Activated T-helper 17 cell treated with anti-CD3 and anti-CD28 coated beads, Interleukin-2, amount 50 U/mL, for 72 hours (primary cell): ENCODE results near the gene MAPK1. TPM values are rescaled to one million over a fixed set of nuclear protein-coding genes. Genes with fewer than 3 reads are reported as not detected.
"Not testable (repeated sequence)": the region's sequence is repeated elsewhere in the genome, so short reads cannot be mapped to it uniquely, and the experiment has no call there.

Source experiments
- ATAC-seq: fragments of 150-1000 bp; cut with Tn5 transposase; replicated peaks from 2 replicates; pipeline ENCODE4 v1.10.0; 2021; ENCODE audit warnings: mild to moderate bottlenecking, moderate library complexity
- H3K27ac Mint-ChIP-seq: one replicate; pipeline ENCODE4 v1.8.0; 2022; ENCODE audit warnings: mixed read lengths
- H3K27me3 Mint-ChIP-seq: one replicate; pipeline ENCODE4 v1.8.0; 2022; ENCODE audit warnings: mixed read lengths
- H3K36me3 Mint-ChIP-seq: one replicate; pipeline ENCODE4 v1.8.0; 2022; ENCODE audit warnings: low read depth, mild to moderate bottlenecking, mixed read lengths
- H3K4me1 Mint-ChIP-seq: one replicate; pipeline ENCODE4 v1.8.0; 2022; ENCODE audit warnings: mixed read lengths
- H3K4me3 Mint-ChIP-seq: one replicate; pipeline ENCODE4 v1.8.0; 2022; ENCODE audit warnings: mild to moderate bottlenecking, mixed read lengths
- H3K9me3 Mint-ChIP-seq: one replicate; pipeline ENCODE4 v1.8.0; 2022; ENCODE audit warnings: mixed read lengths
- total RNA-seq, 2 donors: library from RNA; stranded (reverse); gene quantifications; one replicate each; pipeline ENCODE4 v1.2.3, GENCODE V29; 2022

The MAPK1 gene
- total RNA-seq, 2 donors from 2014 or later = 48.6 to 70.7 TPM

- ATAC-seq = peak; percentile 83
- Mint-ChIP-seq H3K36me3 (peaks cover 88% of the 10 kb centered on the region), H3K4me1 (peaks cover 13% of the 10 kb centered on the region), H3K27ac (no peak overlapping the region), H3K9me3 (no peaks in the 10 kb centered on the region), H3K27me3 (no peaks in the 10 kb centered on the region), H3K4me3 (no peak overlapping the region)
Observed at GRCh38 chr22:21802056-21802455, 65.4 kb downstream of the MAPK1 start.

- not testable (repeated sequence) for H3K9me3 Mint-ChIP-seq, H3K27me3 Mint-ChIP-seq, H3K4me3 Mint-ChIP-seq, ATAC-seq, H3K27ac Mint-ChIP-seq
- peaks cover 88% of the 10 kb centered on the region for H3K36me3 Mint-ChIP-seq
- H3K4me1 Mint-ChIP-seq = peaks cover 13% of the 10 kb centered on the region
Observed at GRCh38 chr22:21801304-21801644, 66.2 kb downstream of the MAPK1 start.

GRCh38 chr22:21800552-21801303 is 66.7 kb downstream of the MAPK1 start:
- no peak for ATAC-seq
- peaks cover 88% of the 10 kb centered on the region for H3K36me3 Mint-ChIP-seq
- H3K4me3 Mint-ChIP-seq = no peak overlapping the region
- H3K9me3 Mint-ChIP-seq = no peaks in the 10 kb centered on the region
- peaks cover 13% of the 10 kb centered on the region for H3K4me1 Mint-ChIP-seq
- no peaks in the 10 kb centered on the region for H3K27me3 Mint-ChIP-seq
- no peak overlapping the region for H3K27ac Mint-ChIP-seq

DNA sequence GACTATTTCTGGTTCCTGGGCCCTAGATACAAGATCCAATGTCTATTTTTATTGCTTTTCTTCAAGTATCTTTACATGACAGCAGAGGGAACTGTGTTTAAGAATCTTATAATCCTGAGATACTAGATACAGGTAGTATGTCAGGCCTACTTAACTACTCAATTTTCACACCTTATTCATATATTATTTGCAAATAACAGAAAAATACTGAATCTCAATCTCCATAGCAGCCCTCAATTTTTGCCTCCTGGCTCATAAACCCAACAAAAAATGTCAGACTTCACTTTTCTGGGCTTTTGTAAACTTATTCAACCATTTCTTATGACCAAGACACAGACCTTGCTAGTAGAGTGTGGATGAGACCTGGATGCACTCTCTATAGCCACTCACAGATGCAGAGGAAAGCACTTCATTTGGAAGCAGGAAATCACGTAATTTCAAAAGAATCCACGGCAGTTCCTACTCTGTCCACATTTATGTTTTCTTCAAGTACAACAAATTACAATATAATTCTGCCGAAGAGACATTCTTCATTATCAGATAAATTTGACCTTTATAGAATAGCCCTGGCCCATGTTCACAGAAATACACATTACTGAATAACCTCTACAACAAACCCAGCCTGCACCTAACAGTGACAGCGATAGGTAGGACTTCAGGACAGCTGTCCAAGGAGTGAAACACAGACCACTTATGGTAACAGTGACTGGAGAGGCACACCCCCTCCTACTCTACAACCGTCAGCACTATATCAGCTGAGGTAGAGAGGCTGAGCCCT is 69.8 kb downstream of the MAPK1 start:
- Mint-ChIP-seq H3K27me3 (no peaks in the 10 kb centered on the region), H3K4me3 (no peak overlapping the region), H3K36me3 (peaks cover 68% of the 10 kb centered on the region), H3K27ac (no peak overlapping the region), H3K9me3 (no peaks in the 10 kb centered on the region), H3K4me1 (peaks cover 5% of the 10 kb centered on the region)
- ATAC-seq = no peak

DNA sequence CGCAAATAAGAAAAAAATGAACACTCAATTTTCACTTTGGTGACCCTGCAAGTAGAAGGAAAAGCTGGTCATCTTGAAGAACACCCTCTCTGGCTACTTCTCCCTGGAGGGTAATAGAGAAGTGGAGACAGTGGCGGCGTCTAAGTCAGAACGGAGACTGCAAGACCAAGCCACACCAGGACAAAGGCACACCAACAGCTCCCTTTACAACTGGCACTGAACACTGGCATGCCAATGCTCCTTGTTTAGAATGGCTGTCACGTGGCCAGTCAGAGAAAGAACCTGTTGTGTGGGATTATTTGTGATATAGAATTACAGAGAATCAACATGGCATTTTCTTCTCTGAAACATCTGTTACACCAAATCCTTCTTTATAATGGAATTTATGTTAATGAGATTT is 70.6 kb downstream of the MAPK1 start:
- no peak overlapping the region for H3K4me3 Mint-ChIP-seq
- no peaks in the 10 kb centered on the region for H3K9me3 Mint-ChIP-seq
- H3K27ac Mint-ChIP-seq = no peak overlapping the region
- H3K27me3 Mint-ChIP-seq = no peaks in the 10 kb centered on the region
- peaks cover 66% of the 10 kb centered on the region for H3K36me3 Mint-ChIP-seq
- no peak for ATAC-seq
- peaks cover 5% of the 10 kb centered on the region for H3K4me1 Mint-ChIP-seq

- Mint-ChIP-seq H3K4me1 (peaks cover 10% of the 10 kb centered on the region), H3K4me3 (no peak overlapping the region), H3K27ac (peak overlapping the region; percentile 1), H3K9me3 (no peaks in the 10 kb centered on the region), H3K36me3 (peaks cover 67% of the 10 kb centered on the region), H3K27me3 (no peaks in the 10 kb centered on the region)
- ATAC-seq = no peak
Observed at GRCh38 chr22:21796231-21796630, 71.2 kb downstream of the MAPK1 start.

- not testable (repeated sequence) for H3K27ac Mint-ChIP-seq, H3K27me3 Mint-ChIP-seq, ATAC-seq, H3K9me3 Mint-ChIP-seq, H3K4me1 Mint-ChIP-seq, H3K4me3 Mint-ChIP-seq
- H3K36me3 Mint-ChIP-seq = peaks cover 65% of the 10 kb centered on the region
Observed at GRCh38 chr22:21793716-21794115, 73.7 kb downstream of the MAPK1 start.

DNA sequence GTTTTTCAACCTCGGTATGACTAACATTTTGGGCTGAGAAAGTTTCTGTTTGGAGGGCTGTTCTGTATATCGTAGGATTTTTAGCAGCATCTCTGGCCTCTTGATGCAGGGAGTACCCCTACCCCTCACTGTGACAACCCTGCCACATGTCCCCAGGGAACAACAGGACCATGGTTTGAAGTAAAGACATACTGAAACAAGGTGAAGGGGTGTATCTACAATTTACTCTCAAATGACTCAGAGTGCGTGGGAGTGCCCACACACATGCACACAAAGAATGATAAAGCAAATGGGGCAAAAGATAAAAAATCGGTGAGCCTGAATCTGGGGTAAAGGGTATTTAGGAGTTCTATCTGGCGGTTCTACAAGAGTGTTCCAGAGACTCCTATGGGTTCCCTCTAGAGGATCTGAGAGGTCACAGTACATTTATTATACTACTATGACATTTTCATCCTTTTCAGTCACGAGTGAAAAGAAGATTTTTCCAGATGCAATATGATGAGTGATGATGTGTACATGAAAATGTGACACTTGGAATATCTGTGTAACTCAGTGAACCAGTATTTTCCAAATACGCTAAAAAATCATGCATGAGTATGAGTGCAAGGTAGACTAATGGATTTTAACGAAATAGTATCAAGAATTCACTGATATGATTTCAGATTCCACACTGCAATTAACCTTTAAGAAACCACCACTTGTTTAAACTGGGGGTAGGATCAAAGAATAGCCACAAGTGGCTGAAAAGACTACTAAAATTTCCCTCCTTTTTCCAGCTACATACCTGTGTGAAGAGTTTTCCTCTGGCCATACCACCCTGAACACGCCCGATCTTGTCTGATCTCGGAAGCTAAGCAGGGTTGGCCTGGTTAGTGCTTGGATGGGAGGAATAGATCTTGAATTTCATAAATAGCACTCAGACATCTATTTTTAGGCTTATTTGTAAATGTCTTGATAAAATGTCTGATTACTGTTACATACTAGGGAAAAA is 75.5 kb downstream of the MAPK1 start:
- Mint-ChIP-seq H3K9me3 (no peaks in the 10 kb centered on the region), H3K4me1 (peaks cover 10% of the 10 kb centered on the region), H3K36me3 (peaks cover 67% of the 10 kb centered on the region), H3K27me3 (no peaks in the 10 kb centered on the region), H3K4me3 (peak overlapping the region; percentile 43), H3K27ac (peak overlapping the region; percentile 63)
- peak; percentile 94 for ATAC-seq

- Mint-ChIP-seq H3K27ac (peak overlapping the region; percentile 63), H3K4me3 (peak overlapping the region; percentile 43), H3K36me3 (peaks cover 63% of the 10 kb centered on the region)
- not testable (repeated sequence) for H3K4me1 Mint-ChIP-seq, H3K27me3 Mint-ChIP-seq, H3K9me3 Mint-ChIP-seq
- peak; percentile 12 for ATAC-seq
Observed at GRCh38 chr22:21790849-21791610, 76.4 kb downstream of the MAPK1 start.

- Mint-ChIP-seq H3K4me1 (peaks cover 10% of the 10 kb centered on the region), H3K9me3 (no peaks in the 10 kb centered on the region)
- no peak for ATAC-seq
Observed at GRCh38 chr22:21790359-21790758, 77.1 kb downstream of the MAPK1 start.

GRCh38 chr22:21787565-21787964 is 79.9 kb downstream of the MAPK1 start:
- H3K27ac Mint-ChIP-seq, ATAC-seq, H3K4me3 Mint-ChIP-seq, H3K4me1 Mint-ChIP-seq, H3K9me3 Mint-ChIP-seq, H3K27me3 Mint-ChIP-seq: not testable (repeated sequence)
- H3K36me3 Mint-ChIP-seq = peaks cover 72% of the 10 kb centered on the region

More at GRCh38 chr22:21790359-21790758, 77.1 kb downstream of the MAPK1 start:
- Mint-ChIP-seq H3K36me3 (peaks cover 64% of the 10 kb centered on the region), H3K27ac (no peak overlapping the region), H3K4me3 (no peak overlapping the region), H3K27me3 (no peaks in the 10 kb centered on the region)

DNA sequence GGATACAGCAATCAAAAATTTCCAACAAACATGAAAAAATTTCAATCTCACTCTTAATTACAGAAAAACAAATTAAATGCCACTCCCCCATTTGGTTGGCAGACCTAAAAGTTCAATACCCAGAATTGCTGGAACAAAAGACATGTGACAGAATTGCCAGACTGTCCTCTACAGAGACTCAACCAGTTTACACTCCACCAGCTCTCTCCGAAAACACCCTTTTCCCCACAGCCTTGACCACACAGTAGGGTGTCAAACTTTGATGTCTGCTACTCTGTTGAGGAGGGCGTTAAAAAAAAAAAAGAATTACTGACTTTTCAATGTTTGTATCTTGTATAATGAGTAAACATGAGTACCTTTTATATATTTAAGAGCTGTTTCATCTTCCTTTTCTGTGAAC is 87.2 kb downstream of the MAPK1 start:
- Mint-ChIP-seq H3K9me3 (no peaks in the 10 kb centered on the region), H3K36me3 (peaks cover 63% of the 10 kb centered on the region), H3K27ac (no peak overlapping the region), H3K4me3 (no peak overlapping the region), H3K27me3 (no peaks in the 10 kb centered on the region), H3K4me1 (peaks cover 4% of the 10 kb centered on the region)
- no peak for ATAC-seq

DNA sequence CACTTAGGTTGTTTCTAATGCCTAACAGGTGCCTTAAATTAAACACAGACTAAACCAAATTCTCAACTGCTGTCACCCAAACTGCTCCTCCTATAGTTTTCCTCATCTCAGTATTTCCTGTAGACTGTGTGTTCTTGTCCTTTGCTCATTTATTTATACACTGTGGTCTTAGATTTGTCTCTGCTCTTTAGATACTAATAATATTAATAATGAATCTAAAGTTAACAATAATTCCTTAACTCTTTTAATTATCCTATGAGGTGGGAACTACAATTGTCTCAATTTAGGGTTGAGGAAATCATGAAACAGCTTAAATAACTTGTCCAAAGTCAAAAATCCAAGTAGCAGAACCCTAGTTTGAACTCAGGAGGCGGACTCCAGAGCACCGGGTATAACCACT is 88.0 kb downstream of the MAPK1 start:
- no peak overlapping the region for H3K27ac Mint-ChIP-seq
- no peak overlapping the region for H3K4me3 Mint-ChIP-seq
- peaks cover 55% of the 10 kb centered on the region for H3K36me3 Mint-ChIP-seq
- H3K9me3 Mint-ChIP-seq = no peaks in the 10 kb centered on the region
- H3K4me1 Mint-ChIP-seq = peaks cover 4% of the 10 kb centered on the region
- no peak for ATAC-seq
- H3K27me3 Mint-ChIP-seq = no peaks in the 10 kb centered on the region
